SU-DHL-6 (cell line): Measurements from ENCODE around the gene TM9SF1.

Experiments
- EZH2phosphoT487 ChIP-seq: fragments of 200-600 bp; sonication (generic), shearing (Covaris generic); conservative IDR thresholded peaks from 2 replicates; pipeline ENCODE4 v1.6.1; 2018; ENCODE audit warnings: mild to moderate bottlenecking, antibody characterized with exemption, low read length, moderate library complexity, mixed read lengths
- TF ChIP-seq, protein P1 (sequence below): fragments of 200-600 bp; sonication (generic); IDR thresholded peaks from one replicate; pipeline ENCODE4 v1.5.1; 2017; ENCODE audit warnings: antibody characterized with exemption, mild to moderate bottlenecking, low read length, moderate library complexity; ENCODE audit not compliant: insufficient read depth, poor library complexity, severe bottlenecking

DNA sequence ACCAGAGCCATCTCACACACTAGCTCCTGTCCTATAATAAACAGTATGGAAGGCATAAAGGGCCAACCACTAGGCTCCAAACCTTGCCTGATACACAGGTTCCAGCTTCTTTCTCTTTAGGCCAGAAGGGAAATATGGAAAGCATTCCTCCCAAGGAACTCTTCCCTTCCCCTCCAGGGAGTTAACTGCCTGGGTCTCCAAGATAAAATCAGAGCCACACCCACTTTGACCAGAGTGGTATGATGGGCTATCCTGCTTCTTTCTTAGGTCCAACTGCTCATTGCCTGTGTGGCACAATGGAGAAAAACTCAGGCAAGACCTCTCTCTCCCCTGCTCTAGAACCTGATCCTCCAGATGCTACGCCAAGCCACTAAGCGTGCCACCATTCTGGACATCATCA, 12.4 kb upstream of the TM9SF1 start:
- TF ChIP-seq, protein P1, sequence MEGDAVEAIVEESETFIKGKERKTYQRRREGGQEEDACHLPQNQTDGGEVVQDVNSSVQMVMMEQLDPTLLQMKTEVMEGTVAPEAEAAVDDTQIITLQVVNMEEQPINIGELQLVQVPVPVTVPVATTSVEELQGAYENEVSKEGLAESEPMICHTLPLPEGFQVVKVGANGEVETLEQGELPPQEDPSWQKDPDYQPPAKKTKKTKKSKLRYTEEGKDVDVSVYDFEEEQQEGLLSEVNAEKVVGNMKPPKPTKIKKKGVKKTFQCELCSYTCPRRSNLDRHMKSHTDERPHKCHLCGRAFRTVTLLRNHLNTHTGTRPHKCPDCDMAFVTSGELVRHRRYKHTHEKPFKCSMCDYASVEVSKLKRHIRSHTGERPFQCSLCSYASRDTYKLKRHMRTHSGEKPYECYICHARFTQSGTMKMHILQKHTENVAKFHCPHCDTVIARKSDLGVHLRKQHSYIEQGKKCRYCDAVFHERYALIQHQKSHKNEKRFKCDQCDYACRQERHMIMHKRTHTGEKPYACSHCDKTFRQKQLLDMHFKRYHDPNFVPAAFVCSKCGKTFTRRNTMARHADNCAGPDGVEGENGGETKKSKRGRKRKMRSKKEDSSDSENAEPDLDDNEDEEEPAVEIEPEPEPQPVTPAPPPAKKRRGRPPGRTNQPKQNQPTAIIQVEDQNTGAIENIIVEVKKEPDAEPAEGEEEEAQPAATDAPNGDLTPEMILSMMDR = no peak
- no peak for TF ChIP-seq EZH2phosphoT487
